GM23338 (cell line): ENCODE results near the gene FGGY. TPM values are rescaled to one million over a fixed set of nuclear protein-coding genes. Genes with fewer than 3 reads are reported as not detected.

ENCODE experiments used
- ATAC-seq: fragments of 200-7000 bp; cut with Tn5 transposase; 3 replicates; pipeline ENCODE4 v1.9.1; 2020
- DNase-seq: peaks from one replicate; pipeline ENCODE4 v3.0.0-alpha.2; 2015; ENCODE audit warnings: low spot score
- H2AFZ ChIP-seq: fragments of 200-600 bp; sonication (generic); 2 replicates; pipeline ENCODE4 v1.8.0; 2016; ENCODE audit warnings: antibody characterized with exemption, mild to moderate bottlenecking, moderate library complexity
- H3F3A ChIP-seq: fragments of 200-600 bp; sonication (generic); replicated peaks from 2 replicates; pipeline ENCODE4 v1.8.0; 2017; ENCODE audit warnings: antibody characterized with exemption, mixed run types, low read depth
- H3K27ac ChIP-seq: fragments of 200-600 bp; sonication (generic); 2 replicates; pipeline ENCODE4 v1.6.1; 2016; ENCODE audit warnings: low read depth
- H3K27me3 ChIP-seq: fragments of 200-600 bp; sonication (generic); 2 replicates; pipeline ENCODE4 v1.8.0; 2016; ENCODE audit warnings: mild to moderate bottlenecking, mixed run types, moderate library complexity; ENCODE audit not compliant: insufficient read depth
- H3K36me3 ChIP-seq: fragments of 200-600 bp; sonication (generic); 2 replicates; pipeline ENCODE4 v1.8.0; 2016; ENCODE audit warnings: mild to moderate bottlenecking; ENCODE audit not compliant: insufficient read depth
- H3K4me1 ChIP-seq: fragments of 200-600 bp; sonication (generic); 2 replicates; pipeline ENCODE4 v1.8.0; 2016; ENCODE audit warnings: mild to moderate bottlenecking, moderate library complexity; ENCODE audit not compliant: insufficient read depth
- H3K4me2 ChIP-seq: fragments of 200-600 bp; sonication (generic); 2 replicates; pipeline ENCODE4 v1.7.1; 2017; ENCODE audit warnings: mixed run types
- H3K4me3 ChIP-seq: fragments of 200-600 bp; sonication (generic); 2 replicates; pipeline ENCODE4 v1.6.1; 2016; ENCODE audit warnings: mixed run types
- H3K79me2 ChIP-seq: fragments of 200-600 bp; sonication (generic); replicated peaks from 2 replicates; pipeline ENCODE4 v1.8.0; 2017; ENCODE audit warnings: mild to moderate bottlenecking; ENCODE audit not compliant: insufficient read depth
- H3K9me2 ChIP-seq: fragments of 200-600 bp; sonication (generic); 2 replicates; pipeline ENCODE4 v1.8.0; 2017; ENCODE audit not compliant: insufficient read depth
- H4K20me1 ChIP-seq: fragments of 200-600 bp; sonication (generic); replicated peaks from 2 replicates; pipeline ENCODE4 v1.8.0; 2017; ENCODE audit warnings: mild to moderate bottlenecking; ENCODE audit not compliant: insufficient read depth
- H3K27ac Mint-ChIP-seq: 2 replicates; pipeline ENCODE4 v1.8.0; 2020; ENCODE audit warnings: inconsistent platforms, mild to moderate bottlenecking, moderate library complexity, mixed read lengths
- H3K27me3 Mint-ChIP-seq: 3 replicates; pipeline ENCODE4 v1.8.0; 2022; ENCODE audit warnings: low read depth, mild to moderate bottlenecking, moderate library complexity, mixed read lengths, inconsistent platforms; ENCODE audit not compliant: insufficient read depth, poor library complexity
- H3K36me3 Mint-ChIP-seq: 3 replicates; pipeline ENCODE4 v1.8.0; 2021; ENCODE audit warnings: low read depth, mild to moderate bottlenecking, inconsistent platforms, moderate library complexity, mixed read lengths
- H3K4me1 Mint-ChIP-seq: 3 replicates; pipeline ENCODE4 v1.8.0; 2020; ENCODE audit warnings: mild to moderate bottlenecking, inconsistent platforms, mixed read lengths
- H3K4me3 Mint-ChIP-seq: 3 replicates; pipeline ENCODE4 v1.8.0; 2021; ENCODE audit warnings: moderate library complexity, mild to moderate bottlenecking, inconsistent platforms, mixed read lengths
- H3K9me3 Mint-ChIP-seq: 3 replicates; pipeline ENCODE4 v1.8.0; 2020; ENCODE audit warnings: moderate library complexity, mild to moderate bottlenecking, inconsistent platforms, mixed read lengths
- CREB1 ChIP-seq: fragments of 250-450 bp; sonication (Bioruptor Pico); IDR thresholded peaks from 2 replicates; pipeline ENCODE4 v1.5.0; 2020; ENCODE audit warnings: low read depth, mild to moderate bottlenecking, moderate library complexity
- EZH2 ChIP-seq: fragments of 200-600 bp; sonication (generic); IDR thresholded peaks from one replicate; pipeline ENCODE4 v1.8.0; 2017; ENCODE audit warnings: antibody characterized with exemption, mild to moderate bottlenecking, low read depth; ENCODE audit not compliant: unreplicated experiment
- EZH2phosphoT487 ChIP-seq: fragments of 200-600 bp; sonication (generic); IDR thresholded peaks from one replicate; pipeline ENCODE4 v1.8.1; 2018; ENCODE audit warnings: antibody characterized with exemption; ENCODE audit not compliant: unreplicated experiment
- JUNB ChIP-seq: IDR thresholded peaks from one replicate; pipeline ENCODE4 v1.6.1; 2016; ENCODE audit warnings: antibody characterized with exemption; ENCODE audit not compliant: unreplicated experiment
- NANOG ChIP-seq: IDR thresholded peaks from 2 replicates; pipeline ENCODE4 v1.6.1; 2016; ENCODE audit warnings: antibody characterized with exemption, borderline replicate concordance
- POLR2AphosphoS5 ChIP-seq: IDR thresholded peaks from 2 replicates; pipeline ENCODE4 v1.6.1; 2016; ENCODE audit warnings: antibody characterized with exemption, low read depth
- REST ChIP-seq: IDR thresholded peaks from one replicate; pipeline ENCODE4 v1.6.1; 2018; ENCODE audit warnings: antibody characterized with exemption; ENCODE audit not compliant: unreplicated experiment
- STAT1 ChIP-seq: IDR thresholded peaks from one replicate; pipeline ENCODE4 v1.6.1; 2016; ENCODE audit warnings: antibody characterized with exemption; ENCODE audit not compliant: unreplicated experiment
- ZNF114 ChIP-seq: fragments of 250-450 bp; sonication (Bioruptor Pico); IDR thresholded peaks from 2 replicates; pipeline ENCODE4 v1.5.0; 2020; ENCODE audit warnings: mild to moderate bottlenecking, moderate library complexity
- ZNF331 ChIP-seq: fragments of 250-450 bp; sonication (Bioruptor Pico); IDR thresholded peaks from 2 replicates; pipeline ENCODE4 v1.5.0; 2020; ENCODE audit warnings: low read depth, mild to moderate bottlenecking, moderate library complexity
- ZNF462 ChIP-seq: fragments of 250-450 bp; sonication (Bioruptor Pico); IDR thresholded peaks from 2 replicates; pipeline ENCODE4 v1.5.0; 2020; ENCODE audit warnings: mild to moderate bottlenecking, moderate library complexity
- polyA plus RNA-seq: library from polyadenylated mRNA; unstranded; fragments of >200 nt; fragmentation: Nextera tagmentation; extraction: Ambion mirVana; gene quantifications from 2 replicates; pipeline ENCODE4 v1.2.1, GENCODE V29; 2016
- total RNA-seq: library from RNA; depleted of rRNA; stranded (reverse); fragments of >200 nt; shearing (Covaris generic); gene quantifications from 2 replicates; pipeline ENCODE4 v1.2.3, GENCODE V29; 2014
- TF ChIP-seq, protein P1 (sequence below): IDR thresholded peaks from 2 replicates; pipeline ENCODE4 v1.6.1; 2016; ENCODE audit warnings: antibody characterized with exemption
- TF ChIP-seq, protein P2 (sequence below), 2 experiments: fragments of 200-600 bp in 1 of 2; sonication (generic) in 1 of 2; conservative IDR thresholded peaks; 2 replicates each; pipeline versions ENCODE4 v1.5.1 to v1.6.1; 2016 to 2017; ENCODE audit warnings: antibody characterized with exemption in 2 of 2, low read depth in 2 of 2, mild to moderate bottlenecking in 2 of 2, moderate library complexity in 1 of 2

Gene FGGY
- total and polyA plus RNA-seq, 2 experiments from 2014 or later = 10.9 to 21.4 TPM

DNA sequence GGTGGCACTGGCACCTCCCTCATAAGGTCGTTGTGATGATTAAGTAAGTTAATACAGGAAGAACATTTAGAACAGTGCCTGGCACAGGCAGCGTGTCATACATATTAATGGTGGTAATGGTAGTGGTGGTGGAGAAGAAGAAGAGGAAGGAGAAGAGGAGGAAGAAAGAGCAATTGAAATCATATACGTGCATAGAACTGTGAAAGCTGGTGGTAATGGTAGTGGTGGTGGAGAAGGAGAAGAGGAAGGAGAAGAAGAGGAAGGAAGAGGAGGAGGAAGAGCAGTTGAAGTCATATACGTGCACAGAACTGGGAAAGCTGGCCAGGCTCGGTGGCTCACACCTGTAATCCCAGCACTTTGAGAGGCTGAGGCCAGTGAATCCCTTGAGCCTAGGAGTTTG lies 396.5 kb downstream of the FGGY start:
- Histone ChIP-seq H3K36me3 (no peaks in the 10 kb centered on the region), H3K4me1 (peaks cover 12% of the 10 kb centered on the region), H2AFZ (no peak overlapping the region), H3K4me3 (no peak overlapping the region), H3K4me2 (no peak overlapping the region), H3K79me2 (no peaks in the 10 kb centered on the region), H3K27ac (no peak overlapping the region), H3K27me3 (no peaks in the 10 kb centered on the region), H3K9me2 (no peaks in the 10 kb centered on the region), H3F3A (no peaks in the 10 kb centered on the region), H4K20me1 (no peaks in the 10 kb centered on the region)
- Mint-ChIP-seq H3K9me3 (peaks cover 3% of the 10 kb centered on the region; the same call in 2 of the 3 replicates), H3K4me1 (peaks cover 20% of the 10 kb centered on the region; the same call in 2 of the 3 replicates), H3K27me3 (peaks cover 2% of the 10 kb centered on the region), H3K4me3 (no peak overlapping the region), H3K36me3 (peaks cover 2% of the 10 kb centered on the region; the same call in 1 of the 3 replicates), H3K27ac (no peak overlapping the region)
- TF ChIP-seq ZNF114 (CRISPR knock-in tag) = no peak
- TF ChIP-seq, protein P1, sequence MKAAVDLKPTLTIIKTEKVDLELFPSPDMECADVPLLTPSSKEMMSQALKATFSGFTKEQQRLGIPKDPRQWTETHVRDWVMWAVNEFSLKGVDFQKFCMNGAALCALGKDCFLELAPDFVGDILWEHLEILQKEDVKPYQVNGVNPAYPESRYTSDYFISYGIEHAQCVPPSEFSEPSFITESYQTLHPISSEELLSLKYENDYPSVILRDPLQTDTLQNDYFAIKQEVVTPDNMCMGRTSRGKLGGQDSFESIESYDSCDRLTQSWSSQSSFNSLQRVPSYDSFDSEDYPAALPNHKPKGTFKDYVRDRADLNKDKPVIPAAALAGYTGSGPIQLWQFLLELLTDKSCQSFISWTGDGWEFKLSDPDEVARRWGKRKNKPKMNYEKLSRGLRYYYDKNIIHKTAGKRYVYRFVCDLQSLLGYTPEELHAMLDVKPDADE = no peak
- TF ChIP-seq EZH2phosphoT487 = no peak
- TF ChIP-seq CREB1 = no peak
- TF ChIP-seq EZH2 = no peak
- no peak for TF ChIP-seq REST
- no peak for TF ChIP-seq NANOG
- no peak for TF ChIP-seq ZNF462
- TF ChIP-seq ZNF331 (CRISPR knock-in tag) = no peak
- no peak for TF ChIP-seq POLR2AphosphoS5
- TF ChIP-seq JUNB = no peak
- TF ChIP-seq, protein P2, sequence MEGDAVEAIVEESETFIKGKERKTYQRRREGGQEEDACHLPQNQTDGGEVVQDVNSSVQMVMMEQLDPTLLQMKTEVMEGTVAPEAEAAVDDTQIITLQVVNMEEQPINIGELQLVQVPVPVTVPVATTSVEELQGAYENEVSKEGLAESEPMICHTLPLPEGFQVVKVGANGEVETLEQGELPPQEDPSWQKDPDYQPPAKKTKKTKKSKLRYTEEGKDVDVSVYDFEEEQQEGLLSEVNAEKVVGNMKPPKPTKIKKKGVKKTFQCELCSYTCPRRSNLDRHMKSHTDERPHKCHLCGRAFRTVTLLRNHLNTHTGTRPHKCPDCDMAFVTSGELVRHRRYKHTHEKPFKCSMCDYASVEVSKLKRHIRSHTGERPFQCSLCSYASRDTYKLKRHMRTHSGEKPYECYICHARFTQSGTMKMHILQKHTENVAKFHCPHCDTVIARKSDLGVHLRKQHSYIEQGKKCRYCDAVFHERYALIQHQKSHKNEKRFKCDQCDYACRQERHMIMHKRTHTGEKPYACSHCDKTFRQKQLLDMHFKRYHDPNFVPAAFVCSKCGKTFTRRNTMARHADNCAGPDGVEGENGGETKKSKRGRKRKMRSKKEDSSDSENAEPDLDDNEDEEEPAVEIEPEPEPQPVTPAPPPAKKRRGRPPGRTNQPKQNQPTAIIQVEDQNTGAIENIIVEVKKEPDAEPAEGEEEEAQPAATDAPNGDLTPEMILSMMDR (conservative IDR thresholded peaks at IDR 0.05; ENCODE audit: low read depth in 2 of 2) = no peak
- no peak for TF ChIP-seq STAT1
- DNase-seq (no peak), ATAC-seq (no peak)
